ENCODE data around the gene PFN3. TPM values are rescaled to one million over a fixed set of nuclear protein-coding genes. Genes with fewer than 3 reads are reported as not detected.

PFN3 gene
- polyA plus RNA-seq, 1 of the 3 experiments (the other 2 are of a cell fraction), result not detected

GRCh38 chr5:177446200-177447065 is 46.0 kb upstream of the PFN3 start, which contains the start of gene PRR7:
Gene PRR7 (plus strand): TSS chr5:177446814. CDS start chr5:177455068, 8,254 bp downstream.
- Histone ChIP-seq H3K27me3 (ENCODE audit: insufficient read depth) (no peaks in the 10 kb centered on the region), H3K9ac (peak within 1 kb of the TSS; percentile 92), H3K36me3 (replicated peaks in 1 of 2; ENCODE audit: control insufficient read depth in 1 of 2, insufficient read depth in 2 of 2, low read length in 1 of 2) (peaks cover 5 to 13% of the 10 kb centered on the region in 2 experiments), H3K79me2 (ENCODE audit: insufficient read depth) (peaks cover 27% of the 10 kb centered on the region), H3K9me2 (no peaks in the 10 kb centered on the region), H3K4me1 (ENCODE audit: control insufficient read depth in 1 of 2, insufficient read depth in 2 of 2, low read depth in 1 of 2, low read length in 1 of 2) (peaks cover 23 to 41% of the 10 kb centered on the region in 2 experiments), H3F3A (replicated peaks; ENCODE audit: insufficient read depth) (peaks cover 21% of the 10 kb centered on the region), H4K20me1 (ENCODE audit: insufficient read depth) (0 out of 2 replicates have a peak, but pooled peaks cover 9% of the 10 kb centered on the region), H2AFZ (ENCODE audit: low read depth) (peak within 1 kb of the TSS; percentile 33; the same call in 1 of the 2 replicates), H3K27ac (ENCODE audit: low read depth in 2 of 2, low read length in 1 of 2) (peak within 1 kb of the TSS; percentile 93 to 96), H3K4me3 (ENCODE audit: low read depth in 2 of 2, low read length in 1 of 2) (peak within 1 kb of the TSS; percentile 69 to 77), H3K9me3 (no peaks in the 10 kb centered on the region), H3K4me2 (peak within 1 kb of the TSS; percentile 86)
- DNase-seq, result peak; percentile 95
- CTCF ChIA-PET, result interaction anchor here (0.7 to 15.5 kb wide), 13 partner anchors 9 to 143 kb away, joined by 3 to 318 read pairs (median 4); partner anchors contain the start of genes GRK6, PDLIM7, PFN3 and PRELID1
- WGBS (ENCODE audit: low lambda C conversion rate), result 1% methylated on average over 16 of the region's 89 CpGs
- POLR2A ChIA-PET, result interaction anchor here (0.8 to 6.1 kb wide), 8 partner anchors 9 to 56 kb away, joined by 3 to 46 read pairs (median 4); partner anchors contain the start of gene GRK6
- TF ChIP-seq MXI1 (IDR thresholded peaks at IDR 0.05; ENCODE audit: low read depth, low read length), result peak; percentile 91
- TF ChIP-seq USF1 (IDR thresholded peaks at IDR 0.05; ENCODE audit: borderline replicate concordance, low read depth), result no peak
- no peak for TF ChIP-seq FOSL2 (IDR thresholded peaks at IDR 0.05; ENCODE audit: borderline replicate concordance, low read depth)
- no peak for TF ChIP-seq TAF1 (IDR thresholded peaks at IDR 0.05; ENCODE audit: borderline replicate concordance, low read depth, low read length)
- TF ChIP-seq SMC3 (IDR thresholded peaks at IDR 0.05; ENCODE audit: low read depth, low read length), result no peak
- TF ChIP-seq SIN3A (IDR thresholded peaks at IDR 0.05; ENCODE audit: borderline replicate concordance, low read depth, low read length), result no peak
- no peak for TF ChIP-seq GATA2 (CRISPR knock-in tag; IDR thresholded peaks at IDR 0.05)
- TF ChIP-seq EP300 (IDR thresholded peaks at IDR 0.05; ENCODE audit: borderline replicate concordance in 1 of 2, low read depth in 1 of 2, low read length in 1 of 2), result no peak
- TF ChIP-seq POLR2AphosphoS5 (IDR thresholded peaks at IDR 0.05; ENCODE audit: low read depth, low read length), result no peak
- no peak for TF ChIP-seq JUND (IDR thresholded peaks at IDR 0.05)
- no peak for TF ChIP-seq RAD21 (IDR thresholded peaks at IDR 0.05; ENCODE audit: low read length)
- no peak for TF ChIP-seq ELF1 (IDR thresholded peaks at IDR 0.05)
- no peak for TF ChIP-seq FOXM1 (IDR thresholded peaks at IDR 0.05; ENCODE audit: low read depth)
- no peak for TF ChIP-seq EZH2phosphoT487 (IDR thresholded peaks at IDR 0.05; ENCODE audit: borderline replicate concordance, low read depth)
- TF ChIP-seq PBX3 (IDR thresholded peaks at IDR 0.05), result 0 out of 2 replicates have a peak, but pooled peaks have one; percentile 6
- TF ChIP-seq ZBTB33 (IDR thresholded peaks at IDR 0.05; ENCODE audit: borderline replicate concordance, low read depth), result no peak
- TF ChIP-seq YY1 (IDR thresholded peaks at IDR 0.05; ENCODE audit: low read depth), result no peak
- no peak for TF ChIP-seq NFIC (IDR thresholded peaks at IDR 0.05; ENCODE audit: borderline replicate concordance)
- TF ChIP-seq USF2 (IDR thresholded peaks at IDR 0.05; ENCODE audit: borderline replicate concordance, low read depth, low read length), result no peak
- TF ChIP-seq RCOR1 (IDR thresholded peaks at IDR 0.05; ENCODE audit: low read length), result 0 out of 2 replicates have a peak, but pooled peaks have one; percentile 31
- no peak for TF ChIP-seq TCF12 (IDR thresholded peaks at IDR 0.05)
- no peak for TF ChIP-seq MEF2A (IDR thresholded peaks at IDR 0.05; ENCODE audit: borderline replicate concordance, low read depth)
- no peak for TF ChIP-seq TEAD4 (IDR thresholded peaks at IDR 0.05; ENCODE audit: borderline replicate concordance, insufficient read depth)
- TF ChIP-seq GABPA (IDR thresholded peaks at IDR 0.05; ENCODE audit: low read depth), result no peak
- TF ChIP-seq RXRA (IDR thresholded peaks at IDR 0.05; ENCODE audit: borderline replicate concordance, low read depth), result no peak
- TF ChIP-seq NRF1 (IDR thresholded peaks at IDR 0.05; ENCODE audit: low read depth, low read length), result peak; percentile 51
- TF ChIP-seq RFX5 (IDR thresholded peaks at IDR 0.05; ENCODE audit: low read length), result no peak
- no peak for TF ChIP-seq CHD2 (IDR thresholded peaks at IDR 0.05; ENCODE audit: low read length, partially characterized antibody)
- TF ChIP-seq, protein P1, sequence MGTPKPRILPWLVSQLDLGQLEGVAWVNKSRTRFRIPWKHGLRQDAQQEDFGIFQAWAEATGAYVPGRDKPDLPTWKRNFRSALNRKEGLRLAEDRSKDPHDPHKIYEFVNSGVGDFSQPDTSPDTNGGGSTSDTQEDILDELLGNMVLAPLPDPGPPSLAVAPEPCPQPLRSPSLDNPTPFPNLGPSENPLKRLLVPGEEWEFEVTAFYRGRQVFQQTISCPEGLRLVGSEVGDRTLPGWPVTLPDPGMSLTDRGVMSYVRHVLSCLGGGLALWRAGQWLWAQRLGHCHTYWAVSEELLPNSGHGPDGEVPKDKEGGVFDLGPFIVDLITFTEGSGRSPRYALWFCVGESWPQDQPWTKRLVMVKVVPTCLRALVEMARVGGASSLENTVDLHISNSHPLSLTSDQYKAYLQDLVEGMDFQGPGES (IDR thresholded peaks at IDR 0.05; ENCODE audit: low read depth, low read length), result no peak
